Left cardiac atrium (tissue), 4 donors: ENCODE results near the gene CIB2. TPM values are rescaled to one million over a fixed set of nuclear protein-coding genes. Genes with fewer than 3 reads are reported as not detected.

ENCODE experiments used
- ATAC-seq, 2 donors: fragments of 200-7000 bp; cut with Tn5 transposase; one replicate each; pipeline ENCODE4 v1.9.1; 2020; ENCODE audit warnings: mild to moderate bottlenecking in 2 of 2, moderate library complexity in 2 of 2
- DNase-seq: peaks from one replicate; pipeline ENCODE4 v3.0.0-alpha.2; 2020
- intact Hi-C, 2 donors: fragments of 100-400 bp; cut with DNase I; formaldehyde crosslinking; loops; one replicate each; pipeline versions ENCODE4 v1.14.1 to v1.15.1; 2022 to 2023
- total RNA-seq, 2 donors: library from RNA; stranded (reverse); fragmentation: NEBNext Ultra II Directional; extraction: Animal tissue kit (Norgen Biotek cat#: 25700); gene quantifications; one replicate each; pipeline ENCODE4 v1.2.1, GENCODE V29; 2021
- donor health status: DM: no; HTN: yes; CAD: no.
- donor health status: DM: no; HTN: yes; CAD: no; lungs with severe emphysema.
- donor health status: DM: yes; HTN: yes; CAD: no.
- donor health status: Dilated cardiomyopathy.

Gene CIB2
- total RNA-seq, 2 donors from 2014 or later: 50.3 to 66.9 TPM

GRCh38 chr15:78093242-78094020 is 37.8 kb downstream of the CIB2 start:
- DNase-seq (no peak), ATAC-seq (peak; percentile 86 to 90)
- intact Hi-C loops: no loop called here

GRCh38 chr15:78092261-78093041 is 38.8 kb downstream of the CIB2 start, which contains the start of gene SH2D7:
TSS of gene SH2D7 (plus strand) at chr15:78092561. CDS start at chr15:78092585, 24 bp downstream.
- no peak for DNase-seq
- peak; percentile 43 to 54 for ATAC-seq
- intact Hi-C loops: no loop called here

GRCh38 chr15:78090422-78091063 is 40.7 kb downstream of the CIB2 start:
- DNase-seq (no peak), ATAC-seq (no peak)
- intact Hi-C loops: no loop called here

GRCh38 chr15:78088773-78089080 is 42.5 kb downstream of the CIB2 start:
- ATAC-seq (no peak), DNase-seq (no peak)
- intact Hi-C loops: no loop called here

- ATAC-seq (no peak), DNase-seq (no peak)
- intact Hi-C loops: no loop called here
Measured at GRCh38 chr15:78087951-78088772, 43.1 kb downstream of the CIB2 start.

- DNase-seq (no peak), ATAC-seq (no peak)
- intact Hi-C loops: no loop called here
Measured at GRCh38 chr15:78085928-78086327, 45.3 kb downstream of the CIB2 start.

- DNase-seq (no peak), ATAC-seq (no peak)
- intact Hi-C loops: no loop called here
Measured at GRCh38 chr15:78084449-78084750, 46.8 kb downstream of the CIB2 start.

- DNase-seq (no peak), ATAC-seq (no peak)
- intact Hi-C loops: no loop called here
Measured at GRCh38 chr15:78083687-78084448, 47.4 kb downstream of the CIB2 start.

GRCh38 chr15:78083186-78083585 is 48.1 kb downstream of the CIB2 start:
- DNase-seq (no peak), ATAC-seq (no peak)
- intact Hi-C loops: no loop called here

GRCh38 chr15:78082743-78083110 is 48.5 kb downstream of the CIB2 start:
- ATAC-seq (no peak), DNase-seq (no peak)
- intact Hi-C loops: no loop called here

GRCh38 chr15:78082106-78082742 is 49.0 kb downstream of the CIB2 start:
- intact Hi-C loops: no loop called here
- peak in 1 of 2 donors; percentile 51 for ATAC-seq
- DNase-seq: no peak

GRCh38 chr15:78080088-78080460 is 51.2 kb downstream of the CIB2 start:
- ATAC-seq: no peak
- intact Hi-C loops: no loop called here
- DNase-seq: no peak

- ATAC-seq: no peak
- intact Hi-C loops: no loop called here
- DNase-seq: no peak
Measured at GRCh38 chr15:78079298-78080087, 51.8 kb downstream of the CIB2 start.

GRCh38 chr15:78077871-78078210 is 53.4 kb downstream of the CIB2 start:
- ATAC-seq: peak in 1 of 2 donors; percentile 2
- intact Hi-C loops: no loop called here
- DNase-seq: no peak

GRCh38 chr15:78077053-78077870 is 54.0 kb downstream of the CIB2 start, which contains the start of gene TBC1D2B:
TSS of gene TBC1D2B (minus strand) at chr15:78077711. CDS start at chr15:78077652, 59 bp downstream.
- intact Hi-C loops: no loop called here
- peak; percentile 68 for DNase-seq
- peak; percentile 73 to 79 for ATAC-seq

GRCh38 chr15:78076231-78077052 is 54.8 kb downstream of the CIB2 start:
- intact Hi-C loops: no loop called here
- ATAC-seq (peak; percentile 13 to 20), DNase-seq (no peak)
